ENCODE results near the gene USP17L25.
"Not testable (repeated sequence)": the region's sequence is repeated elsewhere in the genome, so short reads cannot be mapped to it uniquely, and the experiment has no call there.

- TF ChIP-seq CTCF, POLR2A (IDR thresholded peaks at IDR 0.05): not testable (repeated sequence)
Measured at GRCh38 chr4:9379881-9380280, 50.2 kb downstream of the USP17L25 start.
